B cell (primary cell): ENCODE measurements around the gene HSPA14.

Experiments
- EZH2 ChIP-seq: IDR thresholded peaks from 2 replicates; pipeline ENCODE4 v1.6.1; 2012; ENCODE audit warnings: borderline replicate concordance, low read depth, mild to moderate bottlenecking, moderate library complexity, low read length; ENCODE audit not compliant: insufficient read depth, poor library complexity, severe bottlenecking
- TF ChIP-seq, protein P1 (sequence below): fragments of 200-600 bp; IDR thresholded peaks from one replicate; pipeline ENCODE4 v1.8.0; 2022; ENCODE audit warnings: antibody characterized with exemption, mild to moderate bottlenecking

DNA sequence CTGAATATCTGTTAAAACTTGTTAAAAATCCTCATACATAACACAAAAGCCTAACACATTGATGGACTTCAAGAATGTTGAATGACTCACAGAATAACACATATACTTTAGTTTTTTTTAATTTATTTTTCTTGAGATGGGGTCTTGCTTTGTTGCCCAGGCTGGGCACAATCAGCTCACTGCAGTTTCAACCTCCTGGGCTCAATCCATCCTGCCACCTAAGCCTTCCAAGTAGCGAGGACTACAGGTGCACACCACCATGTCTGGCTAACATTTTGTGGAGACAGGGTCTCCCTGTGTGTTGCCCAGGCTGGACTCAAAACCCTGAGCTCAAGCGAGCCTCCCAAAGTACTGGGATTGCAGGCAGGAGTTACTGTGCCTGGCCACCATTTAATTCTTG is 68.7 kb downstream of the HSPA14 start:
- TF ChIP-seq, protein P1, sequence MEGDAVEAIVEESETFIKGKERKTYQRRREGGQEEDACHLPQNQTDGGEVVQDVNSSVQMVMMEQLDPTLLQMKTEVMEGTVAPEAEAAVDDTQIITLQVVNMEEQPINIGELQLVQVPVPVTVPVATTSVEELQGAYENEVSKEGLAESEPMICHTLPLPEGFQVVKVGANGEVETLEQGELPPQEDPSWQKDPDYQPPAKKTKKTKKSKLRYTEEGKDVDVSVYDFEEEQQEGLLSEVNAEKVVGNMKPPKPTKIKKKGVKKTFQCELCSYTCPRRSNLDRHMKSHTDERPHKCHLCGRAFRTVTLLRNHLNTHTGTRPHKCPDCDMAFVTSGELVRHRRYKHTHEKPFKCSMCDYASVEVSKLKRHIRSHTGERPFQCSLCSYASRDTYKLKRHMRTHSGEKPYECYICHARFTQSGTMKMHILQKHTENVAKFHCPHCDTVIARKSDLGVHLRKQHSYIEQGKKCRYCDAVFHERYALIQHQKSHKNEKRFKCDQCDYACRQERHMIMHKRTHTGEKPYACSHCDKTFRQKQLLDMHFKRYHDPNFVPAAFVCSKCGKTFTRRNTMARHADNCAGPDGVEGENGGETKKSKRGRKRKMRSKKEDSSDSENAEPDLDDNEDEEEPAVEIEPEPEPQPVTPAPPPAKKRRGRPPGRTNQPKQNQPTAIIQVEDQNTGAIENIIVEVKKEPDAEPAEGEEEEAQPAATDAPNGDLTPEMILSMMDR = no peak
- TF ChIP-seq EZH2 = no peak
